H9 (cell line): ENCODE results near the gene PROK1. TPM values are rescaled to one million over a fixed set of nuclear protein-coding genes. Genes with fewer than 3 reads are reported as not detected.

Experiments used
- DNase-seq: peaks from one replicate; pipeline ENCODE4 v3.0.0-alpha.2; 2017
- H2AFZ ChIP-seq: one replicate; pipeline ENCODE4 v1.6.1; 2013; ENCODE audit warnings: mild to moderate bottlenecking, low read length, control low read depth, moderate library complexity
- H2AK5ac ChIP-seq: 2 replicates; pipeline ENCODE4 v1.6.1; 2013; ENCODE audit warnings: low read length, control low read depth, mixed read lengths; ENCODE audit not compliant: insufficient read length
- H2BK120ac ChIP-seq: one replicate; pipeline ENCODE4 v1.6.1; 2013; ENCODE audit warnings: low read depth, mild to moderate bottlenecking, low read length, control low read depth, inconsistent platforms; ENCODE audit not compliant: poor library complexity, severe bottlenecking
- H2BK12ac ChIP-seq: 2 replicates; pipeline ENCODE4 v1.6.1; 2013; ENCODE audit warnings: low read length, control low read depth, mixed read lengths, low read depth; ENCODE audit not compliant: insufficient read length
- H2BK15ac ChIP-seq: 2 replicates; pipeline ENCODE4 v1.6.1; 2013; ENCODE audit warnings: low read depth, low read length, control low read depth
- H2BK20ac ChIP-seq: one replicate; pipeline ENCODE4 v1.6.1; 2013; ENCODE audit warnings: low read depth, mild to moderate bottlenecking, low read length, control low read depth, inconsistent platforms; ENCODE audit not compliant: poor library complexity, severe bottlenecking
- H2BK5ac ChIP-seq: 2 replicates; pipeline ENCODE4 v1.6.1; 2013; ENCODE audit warnings: low read length, control low read depth, mixed read lengths; ENCODE audit not compliant: insufficient read length
- H3K14ac ChIP-seq: 2 replicates; pipeline ENCODE4 v1.6.1; 2013; ENCODE audit warnings: low read length, control low read depth; ENCODE audit not compliant: insufficient read depth
- H3K18ac ChIP-seq: 2 replicates; pipeline ENCODE4 v1.6.1; 2013; ENCODE audit warnings: low read depth, mild to moderate bottlenecking, mixed read lengths, low read length, control low read depth; ENCODE audit not compliant: insufficient read length
- H3K23ac ChIP-seq: 2 replicates; pipeline ENCODE4 v1.6.1; 2013; ENCODE audit warnings: low read length, control low read depth, mixed read lengths, low read depth; ENCODE audit not compliant: insufficient read length
- H3K23me2 ChIP-seq: 2 replicates; pipeline ENCODE4 v1.6.1; 2013; ENCODE audit warnings: low read depth, mild to moderate bottlenecking, mixed read lengths, low read length, control low read depth; ENCODE audit not compliant: insufficient read length, poor library complexity, severe bottlenecking
- H3K27ac ChIP-seq: 2 replicates; pipeline ENCODE4 v1.5.1; 2013; ENCODE audit warnings: low read length, control low read depth, mixed read lengths, low read depth; ENCODE audit not compliant: insufficient read length
- H3K27me3 ChIP-seq: 2 replicates; pipeline ENCODE4 v1.6.1; 2013; ENCODE audit warnings: low read length, control low read depth, inconsistent platforms; ENCODE audit not compliant: insufficient read depth
- H3K4ac ChIP-seq: 2 replicates; pipeline ENCODE4 v1.6.1; 2013; ENCODE audit warnings: low read depth, mild to moderate bottlenecking, control low read depth, inconsistent platforms, low read length, moderate library complexity
- H3K4me1 ChIP-seq: 2 replicates; pipeline ENCODE4 v1.6.1; 2013; ENCODE audit warnings: low read length, control low read depth, inconsistent platforms; ENCODE audit not compliant: insufficient read depth
- H3K4me2 ChIP-seq: 2 replicates; pipeline ENCODE4 v1.6.1; 2013; ENCODE audit warnings: low read length, control low read depth, mixed read lengths; ENCODE audit not compliant: insufficient read length, insufficient read depth
- H3K56ac ChIP-seq: 2 replicates; pipeline ENCODE4 v1.6.1; 2013; ENCODE audit warnings: low read depth, mild to moderate bottlenecking, mixed read lengths, low read length, control low read depth; ENCODE audit not compliant: insufficient read length
- H3K79me1 ChIP-seq: 2 replicates; pipeline ENCODE4 v1.6.1; 2013; ENCODE audit warnings: low read depth, mild to moderate bottlenecking, moderate library complexity, low read length, control low read depth, inconsistent platforms; ENCODE audit not compliant: insufficient read depth, poor library complexity, severe bottlenecking
- H3K79me2 ChIP-seq: 2 replicates; pipeline ENCODE4 v1.6.1; 2013; ENCODE audit warnings: low read length, control low read depth, inconsistent platforms; ENCODE audit not compliant: insufficient read depth
- H3K9ac ChIP-seq: 2 replicates; pipeline ENCODE4 v1.6.1; 2013; ENCODE audit warnings: low read length, control low read depth, mixed read lengths; ENCODE audit not compliant: insufficient read length; ENCODE audit errors: extremely low read depth
- H3K9me3 ChIP-seq: one replicate; pipeline ENCODE4 v1.6.1; 2013; ENCODE audit warnings: low read depth, low read length, inconsistent platforms; ENCODE audit not compliant: control insufficient read depth
- H3T11ph ChIP-seq: one replicate; pipeline ENCODE4 v1.6.1; 2013; ENCODE audit warnings: mild to moderate bottlenecking, low read length, control low read depth, inconsistent platforms
- H4K20me1 ChIP-seq: one replicate; pipeline ENCODE4 v1.6.1; 2013; ENCODE audit not compliant: control insufficient read depth, insufficient read length, insufficient read depth
- H4K5ac ChIP-seq: 2 replicates; pipeline ENCODE4 v1.6.1; 2013; ENCODE audit warnings: low read depth, mild to moderate bottlenecking, mixed read lengths, low read length, control low read depth; ENCODE audit not compliant: insufficient read length
- H4K8ac ChIP-seq: replicated peaks from 2 replicates; pipeline ENCODE4 v1.6.1; 2013; ENCODE audit warnings: low read length, control low read depth, mixed read lengths, low read depth; ENCODE audit not compliant: insufficient read length
- H4K91ac ChIP-seq: 2 replicates; pipeline ENCODE4 v1.6.1; 2013; ENCODE audit warnings: low read depth, mild to moderate bottlenecking, moderate library complexity, mixed read lengths, low read length, control low read depth; ENCODE audit not compliant: insufficient read length
- H3K27ac Mint-ChIP-seq, 3 experiments: 2 replicates in 2 of 3; 3 replicates in 1 of 3; pipeline ENCODE4 v1.8.0; 2020 to 2021; ENCODE audit warnings: mixed read lengths in 3 of 3, mild to moderate bottlenecking in 1 of 3, moderate library complexity in 1 of 3
- H3K27me3 Mint-ChIP-seq: 2 replicates; pipeline ENCODE4 v1.8.0; 2021; ENCODE audit warnings: low read depth, mild to moderate bottlenecking, moderate library complexity, mixed read lengths
- H3K36me3 Mint-ChIP-seq, 3 experiments: 2 replicates in 2 of 3; 3 replicates in 1 of 3; pipeline ENCODE4 v1.8.0; 2020 to 2021; ENCODE audit warnings: low read depth in 3 of 3, mixed read lengths in 3 of 3; ENCODE audit not compliant: insufficient read depth in 1 of 3
- H3K4me1 Mint-ChIP-seq, 2 experiments: 2 replicates each; pipeline ENCODE4 v1.8.0; 2020; ENCODE audit warnings: mixed read lengths in 2 of 2
- H3K4me3 Mint-ChIP-seq, 2 experiments: 2 replicates in 1 of 2; 3 replicates in 1 of 2; pipeline ENCODE4 v1.8.0; 2020 to 2021; ENCODE audit warnings: mild to moderate bottlenecking in 2 of 2, mixed read lengths in 2 of 2, moderate library complexity in 1 of 2
- H3K9me3 Mint-ChIP-seq, 2 experiments: 2 replicates in 1 of 2; 3 replicates in 1 of 2; pipeline ENCODE4 v1.8.0; 2020; ENCODE audit warnings: mild to moderate bottlenecking in 2 of 2, mixed read lengths in 2 of 2, moderate library complexity in 1 of 2
- CTCF ChIP-seq: fragments of 200-600 bp; sonication (generic); conservative IDR thresholded peaks from 3 replicates; pipeline ENCODE4 v1.8.0; 2021; ENCODE audit warnings: antibody characterized with exemption, mild to moderate bottlenecking
- WGBS: extraction: QIAGEN DNeasy Blood & Tissue Kit; methylation state at CpG from one replicate; pipeline ENCODE4 v1.1.7; 2013; ENCODE audit warnings: missing lambda C conversion rate, low lambda C conversion rate, mixed read lengths; ENCODE audit not compliant: insufficient read length; ENCODE audit errors: extremely low coverage; 5-methylcytosine and 5-hydroxymethylcytosine counted together
- total RNA-seq: library from RNA; stranded (reverse); gene quantifications from 2 replicates; pipeline ENCODE4 v1.2.1, GENCODE V29; 2021

Gene PROK1
- total RNA-seq, 1 experiment from 2014 or later, result not detected

GRCh38 chr1:110420023-110420662, 30.8 kb upstream of the PROK1 start:
- Histone ChIP-seq H2BK15ac (no peak overlapping the region), H3K79me2 (no peaks in the 10 kb centered on the region), H2BK20ac (no peak overlapping the region), H3K23ac (no peak overlapping the region), H2BK12ac (no peak overlapping the region), H2BK5ac (no peak overlapping the region), H3K9ac (no peak overlapping the region), H4K20me1 (no peaks in the 10 kb centered on the region), H3K4ac (no peak overlapping the region), H3K56ac (no peak overlapping the region), H4K8ac (no peak overlapping the region), H2AK5ac (no peak overlapping the region), H2BK120ac (no peak overlapping the region), H3K18ac (no peak overlapping the region), H3K23me2 (no peaks in the 10 kb centered on the region), H3K4me2 (no peak overlapping the region), H3K27ac (no peak overlapping the region), H4K91ac (no peak overlapping the region), H3K9me3 (peaks cover 5% of the 10 kb centered on the region), H2AFZ (no peak overlapping the region), H3K27me3 (no peaks in the 10 kb centered on the region), H4K5ac (no peak overlapping the region), H3T11ph (no peak overlapping the region), H3K79me1 (no peaks in the 10 kb centered on the region), H3K14ac (no peak overlapping the region), H3K4me1 (0 out of 2 replicates have a peak, but pooled peaks cover 4% of the 10 kb centered on the region)
- no peak overlapping the region for H3K4me3 Mint-ChIP-seq
- TF ChIP-seq CTCF, result no peak
- peaks cover 2% of the 10 kb centered on the region; the same call in 1 of the 2 replicates for H3K27me3 Mint-ChIP-seq
- DNase-seq, result no peak
- peaks cover 4 to 9% of the 10 kb centered on the region in 2 experiments; a peak in 3 of 5 replicates for H3K9me3 Mint-ChIP-seq
- peaks cover 3 to 5% (median 4%) of the 10 kb centered on the region in 3 experiments; a peak in 5 of 7 replicates for H3K36me3 Mint-ChIP-seq
- no CpG with 5 or more reads among the region's 10 CpGs for WGBS
- H3K4me1 Mint-ChIP-seq, result peaks cover 10 to 18% of the 10 kb centered on the region in 2 experiments
- H3K27ac Mint-ChIP-seq, result no peak overlapping the region; a peak in 1 of 7 replicates
